GM18868 (cell line): Measurements from ENCODE around the gene AGAP3.

ENCODE experiments used
- ATAC-seq: cut with Tn5 transposase; IDR thresholded peaks from one replicate; pipeline ENCODE4 v1.9.1; 2021; ENCODE audit warnings: mild to moderate bottlenecking, moderate library complexity; ENCODE audit not compliant: unreplicated experiment

Gene AGAP3

DNA sequence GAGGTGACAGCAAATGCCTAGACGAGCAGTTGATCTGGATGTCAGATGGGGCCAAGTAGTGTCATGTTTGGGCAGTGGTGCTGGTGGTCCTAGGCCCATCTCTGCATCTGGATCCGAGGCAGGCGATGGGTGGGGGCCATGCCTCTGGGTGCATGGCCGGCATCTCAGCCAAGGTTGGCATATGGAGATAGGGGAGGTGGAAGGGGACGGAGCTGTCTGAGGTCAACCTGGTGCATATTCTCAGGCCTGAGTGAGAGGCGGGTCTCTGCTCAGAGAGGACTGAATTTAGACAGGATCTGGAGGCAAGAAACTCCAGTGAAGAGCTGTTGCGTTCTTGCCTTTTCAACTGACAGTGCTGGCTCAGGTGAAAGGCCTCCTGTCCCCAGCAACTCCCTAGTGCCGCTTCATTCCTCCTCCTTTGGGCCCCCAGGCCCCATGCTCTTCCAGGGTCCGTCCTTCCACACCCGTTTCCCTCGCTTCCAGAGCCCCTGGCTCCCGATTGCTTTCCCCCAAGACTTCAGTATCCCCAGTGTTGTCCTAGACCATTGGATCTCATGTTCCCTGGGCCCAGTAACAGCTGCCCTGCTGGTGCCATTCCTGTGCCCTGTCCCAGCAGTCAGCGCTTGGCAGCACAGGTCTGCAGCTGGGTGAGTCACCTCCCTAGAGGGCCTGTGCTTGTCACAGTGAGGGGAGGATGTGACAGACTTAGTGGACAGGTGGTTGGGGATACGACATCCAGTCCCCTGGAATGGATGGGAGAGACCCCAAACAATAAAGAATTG is 48.7 kb downstream of the AGAP3 start:
- ATAC-seq: no peak

DNA sequence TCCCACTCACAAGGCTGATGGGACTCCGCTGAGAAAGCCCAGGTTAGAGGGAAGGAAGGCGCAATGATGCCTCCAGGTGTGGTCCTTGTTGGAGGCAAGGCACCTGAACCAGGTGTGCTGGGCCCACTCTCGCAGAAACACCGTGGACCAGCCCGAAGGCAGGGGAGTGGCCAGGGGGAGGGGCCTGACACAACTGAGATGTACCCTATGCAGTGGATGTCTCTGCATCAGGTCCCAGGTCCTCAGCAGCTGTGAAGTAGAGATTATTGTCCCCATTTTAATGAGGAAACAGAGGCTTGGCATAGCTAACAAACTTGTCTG is 49.2 kb downstream of the AGAP3 start:
- no peak for ATAC-seq

DNA sequence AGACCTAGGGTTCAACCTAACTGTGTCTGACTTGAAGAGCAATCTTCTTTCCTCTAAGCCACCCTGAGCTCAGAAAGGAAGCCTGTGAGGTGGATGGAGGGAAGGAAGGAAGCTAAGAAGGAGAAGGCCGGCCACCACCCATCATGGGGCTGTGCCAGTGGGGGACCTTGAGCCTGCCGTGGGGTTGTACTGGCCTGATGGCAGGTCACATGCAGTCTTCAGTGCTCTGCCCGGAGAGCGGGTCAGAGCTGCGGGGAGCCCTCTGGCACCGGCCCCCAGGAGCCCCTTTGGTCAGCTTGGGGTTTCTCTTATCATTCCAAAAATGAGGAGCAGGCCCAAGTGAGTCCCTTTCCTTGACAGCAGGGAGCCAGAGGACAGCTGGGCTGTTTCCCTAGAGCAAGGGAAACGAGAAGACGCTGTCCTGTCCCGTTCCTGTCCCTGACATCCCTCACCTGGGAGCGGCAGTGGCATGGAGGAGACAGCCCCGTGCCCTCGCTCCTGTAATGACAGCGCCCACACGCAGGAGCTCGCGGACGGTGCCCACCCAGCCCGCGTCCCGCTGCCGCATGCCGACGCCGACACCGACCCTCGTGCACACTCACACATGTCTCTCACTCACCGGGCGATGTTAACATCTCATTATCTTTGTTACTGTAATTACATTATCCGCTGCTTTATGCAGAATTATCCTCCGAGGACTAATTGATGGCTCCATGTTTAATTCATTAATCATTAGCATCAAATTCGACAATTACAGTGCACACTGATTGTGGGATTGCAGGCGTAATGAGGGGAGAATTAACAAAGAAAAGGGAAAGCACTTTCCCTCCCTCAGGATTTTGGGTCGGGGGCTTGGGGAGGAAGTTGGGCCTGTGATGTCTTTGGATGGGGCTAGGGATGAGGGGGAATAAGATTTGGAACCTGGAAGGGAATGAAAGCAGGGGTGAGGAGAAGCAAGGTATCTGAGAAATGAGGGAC is 49.9 kb downstream of the AGAP3 start:
- ATAC-seq: no peak

DNA sequence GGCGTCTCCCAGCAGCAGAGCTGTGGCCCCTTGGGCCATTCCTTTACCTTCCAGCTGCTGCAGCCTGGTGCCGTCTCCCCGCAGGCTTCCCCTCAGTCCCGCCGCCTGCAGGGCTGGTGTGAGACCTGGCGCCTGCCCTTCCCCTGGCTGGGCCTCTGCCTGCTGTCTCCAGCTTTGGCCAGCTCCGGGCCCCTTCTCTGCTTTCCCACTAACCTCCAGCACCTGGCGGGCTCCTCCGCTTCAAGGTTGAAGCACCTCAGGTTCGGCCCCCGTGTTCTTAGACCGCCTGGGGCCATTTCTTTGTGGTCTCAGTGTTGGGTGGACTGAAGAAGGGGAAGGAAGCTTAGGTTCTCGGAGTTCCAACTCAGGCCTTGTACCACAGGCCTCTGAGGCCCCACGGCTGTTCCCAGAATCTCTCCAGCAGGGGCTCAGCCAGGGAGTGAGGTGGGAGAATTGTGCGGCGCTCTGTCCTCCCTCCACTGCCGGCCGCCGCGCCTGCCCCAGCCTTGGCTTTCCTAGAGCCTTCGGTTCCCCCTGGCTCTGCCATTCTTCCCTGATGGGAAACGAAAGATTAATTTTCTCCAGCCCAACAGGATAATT is 50.9 kb downstream of the AGAP3 start:
- no peak for ATAC-seq

DNA sequence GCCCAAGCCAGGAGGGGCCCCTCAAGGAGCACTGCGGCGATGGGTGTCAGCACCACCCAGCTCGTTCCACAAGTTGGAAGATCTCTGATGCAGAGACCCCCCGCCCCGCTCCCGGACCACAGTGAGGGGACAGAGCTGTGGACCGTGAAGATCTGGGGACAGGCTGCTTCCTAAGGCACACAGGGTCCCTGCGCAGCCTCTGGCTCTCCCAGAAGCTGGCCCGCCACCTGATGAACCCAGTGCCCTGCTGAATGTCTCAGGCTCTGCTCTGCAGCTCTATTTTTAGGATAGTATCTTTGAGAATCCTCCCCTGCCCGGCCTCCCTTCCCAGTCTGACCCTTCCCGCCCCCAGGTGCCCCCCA is 51.5 kb downstream of the AGAP3 start:
- no peak for ATAC-seq

DNA sequence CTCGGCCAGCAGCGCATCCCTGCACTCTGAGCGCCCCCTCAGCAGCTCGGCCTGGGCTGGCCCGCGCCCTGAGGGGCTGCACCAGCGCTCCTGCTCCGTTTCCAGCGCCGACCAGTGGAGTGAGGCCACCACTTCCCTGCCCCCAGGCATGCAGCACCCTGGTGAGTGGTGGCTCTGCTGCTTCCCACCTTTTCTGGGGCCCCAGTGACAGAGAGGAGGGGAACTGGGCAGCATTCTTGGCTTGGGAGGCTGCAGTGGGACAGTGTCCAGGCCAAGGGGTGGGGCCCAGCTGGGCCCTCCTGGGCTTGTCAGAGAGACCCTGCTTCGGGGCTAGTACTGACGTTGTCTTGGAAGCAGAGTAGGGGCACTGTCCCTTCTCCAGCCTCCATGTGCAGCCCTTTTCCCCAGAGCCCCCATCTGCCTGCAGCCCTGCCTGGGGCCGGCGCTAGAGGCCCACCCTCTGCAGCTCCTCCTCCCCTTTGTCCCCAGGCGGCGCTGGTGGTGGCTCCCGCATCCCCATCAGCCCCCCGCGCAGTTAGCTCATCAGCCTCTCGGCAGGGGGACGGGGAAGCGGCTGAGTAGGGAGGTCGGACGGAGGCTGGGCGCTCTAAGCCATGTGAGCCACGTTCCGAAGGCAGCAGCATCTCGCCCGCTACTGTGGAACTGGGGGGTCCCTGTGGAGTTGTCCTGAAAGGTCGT is 52.0 kb downstream of the AGAP3 start:
- no peak for ATAC-seq

DNA sequence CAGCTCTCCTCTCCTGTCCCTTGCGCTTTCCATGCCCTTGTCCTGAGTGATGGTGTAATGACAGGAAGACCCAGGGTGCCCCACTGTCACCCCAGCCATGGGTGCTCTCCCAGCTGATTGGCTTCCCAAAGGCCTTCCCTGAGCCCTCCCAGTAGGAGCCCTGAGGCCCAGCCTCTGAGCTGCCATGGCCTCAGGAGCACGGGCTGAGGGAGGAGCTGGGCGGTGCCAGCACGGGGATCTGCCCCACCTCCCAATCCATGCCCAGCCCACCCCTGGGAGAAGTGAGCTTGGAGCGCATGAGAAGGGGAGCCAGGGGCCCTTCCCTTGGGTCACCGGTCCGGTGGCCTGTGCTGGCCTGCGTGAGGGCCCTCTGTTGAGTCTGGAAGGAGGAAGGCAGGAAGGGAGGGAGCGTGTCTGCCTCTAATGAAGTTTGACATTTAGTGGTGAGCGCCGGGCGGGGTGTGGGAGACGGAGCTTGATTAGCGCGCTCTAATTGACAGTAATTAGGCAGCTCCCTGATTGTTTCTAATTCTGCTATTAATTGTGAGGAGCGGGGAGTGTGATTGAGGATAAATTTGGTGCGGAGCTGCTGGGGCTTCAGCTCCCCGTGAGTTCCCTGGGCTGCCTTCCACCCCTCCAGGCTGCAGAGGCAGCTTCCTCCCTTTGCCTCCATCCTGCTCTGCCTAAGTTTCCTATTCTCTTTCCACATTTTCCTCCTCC is 53.0 kb downstream of the AGAP3 start:
- no peak for ATAC-seq

DNA sequence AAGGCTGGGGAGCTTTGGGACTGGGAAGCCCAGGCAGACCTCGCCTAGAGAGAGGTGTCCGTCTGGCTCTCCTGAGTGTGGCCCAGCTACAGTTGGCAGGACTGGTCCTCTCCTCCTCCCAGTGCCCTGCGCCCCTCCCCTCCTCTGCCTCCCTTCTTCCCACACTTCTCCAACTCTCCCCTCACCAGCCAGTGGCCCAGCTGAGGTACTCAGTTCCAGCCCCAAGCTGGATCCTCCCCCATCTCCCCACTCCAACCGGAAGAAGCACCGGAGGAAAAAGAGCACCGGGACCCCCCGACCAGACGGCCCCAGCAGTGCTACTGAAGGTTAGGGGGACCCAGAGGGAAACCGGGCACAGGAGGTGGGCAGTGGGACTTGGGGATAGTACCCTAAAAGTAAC is 53.5 kb downstream of the AGAP3 start:
- ATAC-seq: no peak

DNA sequence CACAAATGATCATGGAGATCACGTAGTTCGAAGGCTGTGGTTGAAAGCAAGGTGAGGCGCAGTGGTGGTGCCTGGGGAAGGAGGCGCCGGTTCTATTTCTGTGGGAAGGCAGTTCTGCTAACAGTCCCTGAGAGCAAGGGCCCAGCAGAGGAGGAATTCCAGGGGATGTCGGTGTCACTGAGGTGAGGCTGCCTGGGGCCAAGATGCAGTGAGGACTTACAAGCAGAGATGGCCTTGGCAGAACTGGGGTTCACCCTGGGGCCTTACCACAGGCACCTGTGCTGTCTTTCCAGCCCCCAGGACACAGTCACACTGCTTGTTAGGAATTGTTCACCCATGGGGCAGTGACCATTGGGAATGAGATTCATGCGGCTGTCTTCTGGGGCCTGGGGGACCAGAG is 54.6 kb downstream of the AGAP3 start:
- ATAC-seq: no peak

DNA sequence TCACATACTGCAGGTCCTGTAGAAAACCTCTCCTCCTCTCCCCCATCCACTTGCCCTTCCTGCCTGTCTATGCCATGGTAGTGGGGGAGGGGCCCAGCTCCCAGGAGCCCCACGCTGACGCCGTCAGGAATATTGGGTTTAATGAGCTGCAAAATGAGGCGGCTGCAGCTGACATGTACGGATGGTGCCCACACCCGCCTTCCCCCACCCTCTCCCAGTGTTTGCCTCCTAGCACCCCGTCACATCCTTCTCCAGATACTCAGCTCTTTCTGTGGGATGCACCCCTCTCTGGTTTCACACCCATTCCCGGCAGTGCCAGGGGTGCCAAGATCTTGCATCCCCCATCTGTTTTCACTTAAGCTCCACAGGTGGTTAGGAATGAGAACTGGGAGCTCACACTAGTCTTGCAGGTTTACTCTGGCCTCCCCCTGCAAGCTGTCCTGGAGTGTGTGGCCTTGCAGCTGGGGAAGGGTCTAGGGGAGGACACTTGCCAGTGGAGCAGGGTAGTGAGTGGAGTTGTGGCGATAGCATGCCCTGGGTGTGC is 55.1 kb downstream of the AGAP3 start:
- ATAC-seq: no peak

DNA sequence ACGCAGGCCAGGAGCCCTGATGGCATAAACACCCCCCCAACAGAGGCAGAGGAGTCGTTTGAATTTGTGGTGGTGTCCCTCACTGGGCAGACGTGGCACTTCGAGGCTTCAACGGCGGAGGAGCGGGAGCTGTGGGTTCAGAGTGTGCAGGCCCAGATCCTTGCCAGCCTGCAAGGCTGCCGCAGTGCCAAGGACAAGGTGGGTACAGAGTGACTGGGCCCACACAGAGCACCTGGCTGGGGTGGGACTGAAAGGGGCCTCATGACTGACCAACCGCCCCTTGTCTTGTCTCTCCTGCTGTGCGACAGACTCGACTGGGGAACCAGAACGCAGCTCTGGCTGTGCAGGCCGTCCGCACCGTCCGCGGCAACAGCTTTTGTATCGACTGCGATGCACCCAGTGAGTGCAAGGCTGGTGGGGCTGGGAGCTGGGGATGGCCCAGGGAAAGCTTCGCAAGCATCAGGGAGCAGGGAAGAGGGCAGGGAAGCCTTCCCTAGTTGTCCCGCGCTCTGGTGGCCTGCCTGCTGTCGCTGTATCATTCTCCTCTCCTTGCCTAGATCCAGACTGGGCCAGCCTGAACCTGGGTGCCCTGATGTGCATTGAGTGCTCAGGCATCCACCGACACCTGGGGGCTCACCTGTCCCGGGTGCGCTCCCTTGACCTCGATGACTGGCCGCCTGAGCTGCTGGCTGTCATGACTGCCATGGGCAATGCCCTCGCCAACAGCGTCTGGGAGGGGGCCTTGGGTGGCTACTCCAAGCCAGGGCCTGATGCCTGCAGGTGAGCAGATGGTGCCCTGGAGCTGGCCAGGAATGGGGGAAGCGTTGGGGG is 55.8 kb downstream of the AGAP3 start:
- ATAC-seq: no peak

DNA sequence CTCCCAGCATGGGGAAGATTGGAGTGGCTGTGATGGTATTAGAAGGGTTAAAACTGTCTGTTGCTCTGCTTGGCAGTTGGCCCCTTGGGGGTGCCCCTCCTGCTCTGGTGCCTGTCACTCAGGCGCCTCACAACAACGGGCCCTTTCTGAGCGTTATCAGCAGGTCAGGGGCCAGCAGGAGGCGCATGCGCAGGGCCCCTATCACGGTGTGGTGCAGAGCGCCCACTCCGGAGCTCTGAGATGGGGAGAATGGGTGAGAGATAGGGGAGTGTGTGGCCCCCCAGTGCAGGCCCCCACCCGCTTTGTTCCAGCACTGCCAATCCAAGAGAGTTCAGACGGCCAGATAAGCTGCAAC is 56.4 kb downstream of the AGAP3 start:
- no peak for ATAC-seq

DNA sequence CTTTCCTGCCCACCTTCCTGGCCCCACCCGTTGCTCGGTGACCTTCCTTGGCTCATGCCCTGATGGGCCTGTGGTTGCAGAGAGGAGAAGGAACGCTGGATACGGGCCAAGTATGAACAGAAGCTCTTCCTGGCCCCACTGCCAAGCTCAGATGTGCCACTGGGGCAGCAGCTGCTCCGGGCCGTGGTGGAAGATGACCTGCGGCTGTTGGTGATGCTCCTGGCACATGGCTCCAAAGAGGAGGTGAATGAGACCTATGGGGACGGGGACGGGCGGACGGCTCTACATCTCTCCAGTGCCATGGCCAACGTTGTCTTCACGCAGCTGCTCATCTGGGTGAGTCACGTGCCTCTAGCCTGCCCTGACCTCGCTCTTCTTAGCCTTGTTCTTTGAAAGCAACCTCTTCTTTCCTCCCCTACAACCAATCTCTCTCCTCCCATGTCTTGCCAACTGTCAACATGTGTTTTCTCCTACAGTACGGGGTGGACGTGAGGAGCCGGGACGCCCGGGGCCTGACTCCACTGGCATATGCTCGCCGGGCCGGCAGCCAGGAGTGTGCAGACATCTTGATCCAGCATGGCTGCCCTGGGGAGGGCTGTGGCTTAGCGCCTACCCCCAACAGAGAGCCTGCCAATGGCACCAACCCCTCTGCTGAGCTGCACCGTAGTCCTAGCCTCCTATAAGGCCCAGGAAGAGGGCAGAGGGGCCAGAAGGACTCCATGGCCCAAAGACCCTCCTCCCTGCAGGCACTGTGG is 57.2 kb downstream of the AGAP3 start:
- ATAC-seq: no peak

DNA sequence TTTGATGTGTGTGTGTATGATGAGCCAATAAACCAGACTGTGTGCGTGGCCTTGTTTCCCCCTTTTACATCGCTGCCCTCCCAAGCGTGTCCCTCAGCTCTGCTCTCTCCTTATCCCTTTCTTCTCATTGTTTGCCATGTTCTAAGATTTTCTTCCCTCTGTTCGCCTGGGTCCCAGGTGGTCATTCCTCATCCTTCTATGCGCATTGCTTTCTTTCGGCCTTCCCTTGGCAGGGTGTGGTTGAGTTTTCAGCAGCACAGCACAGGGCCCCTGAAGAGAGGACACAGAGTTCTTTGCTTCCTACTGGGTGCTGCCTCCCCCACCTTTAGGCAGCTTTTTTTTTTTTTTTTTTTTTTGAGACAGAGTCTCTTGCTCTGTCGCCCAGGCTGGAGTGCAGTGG is 58.1 kb downstream of the AGAP3 start:
- ATAC-seq: no peak

DNA sequence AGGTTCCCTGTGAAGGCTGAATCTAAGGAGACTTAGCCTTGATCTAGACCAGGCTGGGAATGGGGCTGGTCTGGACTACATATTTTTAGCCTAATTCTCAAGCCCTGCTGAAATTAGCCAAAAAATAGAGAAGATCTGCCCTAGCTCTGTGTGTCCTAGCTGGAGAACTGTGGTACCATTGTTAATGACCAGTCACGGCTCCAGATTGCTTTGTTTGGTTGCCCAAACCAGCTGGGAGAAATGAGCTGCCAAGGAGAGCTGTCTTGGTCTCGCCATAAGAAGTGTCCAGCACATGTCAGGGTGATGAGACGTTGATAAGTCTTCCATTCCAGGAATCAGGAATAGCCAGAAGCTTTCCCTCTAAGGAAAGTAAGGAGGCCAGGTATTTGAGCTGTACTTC is 60.5 kb downstream of the AGAP3 start:
- no peak for ATAC-seq

DNA sequence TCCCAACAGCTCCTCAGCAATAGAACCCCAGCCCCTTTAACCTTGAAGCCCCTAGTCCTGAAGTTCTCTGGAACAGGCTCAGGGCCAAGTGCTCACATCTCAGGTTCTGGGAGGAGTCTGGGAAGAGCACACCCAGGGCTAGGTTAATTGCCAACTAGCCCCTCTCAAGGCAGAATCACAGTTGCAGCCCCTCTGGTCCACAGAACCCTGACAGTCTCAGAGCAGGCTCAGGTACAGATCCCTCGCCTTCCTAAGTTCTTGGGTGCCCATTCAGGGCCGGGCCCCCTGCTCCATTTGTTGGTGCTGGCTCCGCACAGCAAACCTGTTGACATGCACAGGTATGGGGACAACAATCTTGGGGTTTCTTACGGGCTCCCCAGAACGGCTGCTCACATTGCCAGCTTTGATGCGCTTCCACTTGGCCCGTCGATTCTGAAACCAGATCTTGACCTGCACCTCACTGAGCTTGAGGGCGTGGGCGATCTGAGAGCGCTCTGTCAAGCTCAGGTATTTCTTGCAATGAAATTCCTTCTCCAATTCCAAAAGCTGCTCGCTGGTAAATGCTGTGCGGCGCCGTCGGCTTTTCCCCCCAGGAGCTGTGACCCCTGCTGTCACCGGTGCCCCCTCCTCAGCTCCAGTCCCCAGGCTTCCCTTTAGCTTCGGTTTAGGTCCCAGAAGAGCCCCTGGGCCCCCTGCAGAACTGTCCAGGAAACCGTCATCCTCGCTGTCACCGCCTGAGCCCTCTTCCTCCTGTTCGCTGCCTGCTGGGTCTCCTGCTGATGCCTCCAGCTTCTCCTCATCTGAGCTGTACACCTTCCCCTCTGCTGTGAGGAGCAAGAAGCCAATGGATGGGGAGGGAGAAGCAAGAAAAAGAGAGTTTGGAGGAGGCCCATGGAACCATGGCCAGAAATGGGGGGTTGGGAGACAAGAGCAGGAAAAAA is 62.3 kb downstream of the AGAP3 start:
- ATAC-seq: no peak

DNA sequence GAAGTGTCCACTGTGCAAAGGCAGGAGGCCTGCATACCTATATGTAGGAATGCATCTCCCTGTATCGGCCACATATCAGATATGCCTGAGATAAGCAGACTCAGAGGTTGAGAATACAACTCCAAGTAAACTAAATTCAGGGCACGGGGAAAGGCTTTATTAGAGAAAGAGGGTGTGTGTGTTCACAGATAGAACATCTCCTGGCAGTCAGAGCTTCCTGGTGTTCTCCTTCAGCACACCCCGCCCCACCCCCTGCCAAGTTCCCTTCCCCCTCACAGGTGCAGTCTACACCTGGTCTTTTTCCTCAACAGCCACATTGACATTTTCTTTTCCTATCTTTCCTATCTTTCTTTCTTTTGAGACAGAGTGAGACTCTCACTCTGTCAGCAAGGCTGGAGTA is 64.1 kb downstream of the AGAP3 start:
- no peak for ATAC-seq
